Mammary epithelial cell (primary cell): ENCODE measurements around the gene FBXL17.

ENCODE experiments used
- EZH2 ChIP-seq: IDR thresholded peaks from 2 replicates; pipeline ENCODE4 v1.6.1; 2012; ENCODE audit warnings: low read length, inconsistent platforms, borderline replicate concordance
- TF ChIP-seq, protein P1 (sequence below), 2 donors: IDR thresholded peaks in 1 of 2; conservative IDR thresholded peaks in 1 of 2; 2 replicates each; pipeline ENCODE4 v1.5.1; 2011 to 2012; ENCODE audit warnings: inconsistent platforms in 2 of 2, low read length in 2 of 2, mild to moderate bottlenecking in 2 of 2, control low read depth in 1 of 2, low read depth in 1 of 2; ENCODE audit not compliant: insufficient read depth in 1 of 2; ENCODE audit errors: extremely low read depth in 1 of 2

GRCh38 chr5:107874795-107875194, 507.1 kb downstream of the FBXL17 start:
- TF ChIP-seq, protein P1, sequence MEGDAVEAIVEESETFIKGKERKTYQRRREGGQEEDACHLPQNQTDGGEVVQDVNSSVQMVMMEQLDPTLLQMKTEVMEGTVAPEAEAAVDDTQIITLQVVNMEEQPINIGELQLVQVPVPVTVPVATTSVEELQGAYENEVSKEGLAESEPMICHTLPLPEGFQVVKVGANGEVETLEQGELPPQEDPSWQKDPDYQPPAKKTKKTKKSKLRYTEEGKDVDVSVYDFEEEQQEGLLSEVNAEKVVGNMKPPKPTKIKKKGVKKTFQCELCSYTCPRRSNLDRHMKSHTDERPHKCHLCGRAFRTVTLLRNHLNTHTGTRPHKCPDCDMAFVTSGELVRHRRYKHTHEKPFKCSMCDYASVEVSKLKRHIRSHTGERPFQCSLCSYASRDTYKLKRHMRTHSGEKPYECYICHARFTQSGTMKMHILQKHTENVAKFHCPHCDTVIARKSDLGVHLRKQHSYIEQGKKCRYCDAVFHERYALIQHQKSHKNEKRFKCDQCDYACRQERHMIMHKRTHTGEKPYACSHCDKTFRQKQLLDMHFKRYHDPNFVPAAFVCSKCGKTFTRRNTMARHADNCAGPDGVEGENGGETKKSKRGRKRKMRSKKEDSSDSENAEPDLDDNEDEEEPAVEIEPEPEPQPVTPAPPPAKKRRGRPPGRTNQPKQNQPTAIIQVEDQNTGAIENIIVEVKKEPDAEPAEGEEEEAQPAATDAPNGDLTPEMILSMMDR (conservative IDR thresholded peaks at IDR 0.05 in 1 of 2, IDR thresholded peaks at IDR 0.05 in 1 of 2; ENCODE audit: extremely low read depth in 1 of 2, insufficient read depth in 1 of 2, low read depth in 1 of 2, low read length in 2 of 2): no peak
- TF ChIP-seq EZH2: no peak
